ENCODE measurements around the gene POLD2.

The POLD2 gene

DNA sequence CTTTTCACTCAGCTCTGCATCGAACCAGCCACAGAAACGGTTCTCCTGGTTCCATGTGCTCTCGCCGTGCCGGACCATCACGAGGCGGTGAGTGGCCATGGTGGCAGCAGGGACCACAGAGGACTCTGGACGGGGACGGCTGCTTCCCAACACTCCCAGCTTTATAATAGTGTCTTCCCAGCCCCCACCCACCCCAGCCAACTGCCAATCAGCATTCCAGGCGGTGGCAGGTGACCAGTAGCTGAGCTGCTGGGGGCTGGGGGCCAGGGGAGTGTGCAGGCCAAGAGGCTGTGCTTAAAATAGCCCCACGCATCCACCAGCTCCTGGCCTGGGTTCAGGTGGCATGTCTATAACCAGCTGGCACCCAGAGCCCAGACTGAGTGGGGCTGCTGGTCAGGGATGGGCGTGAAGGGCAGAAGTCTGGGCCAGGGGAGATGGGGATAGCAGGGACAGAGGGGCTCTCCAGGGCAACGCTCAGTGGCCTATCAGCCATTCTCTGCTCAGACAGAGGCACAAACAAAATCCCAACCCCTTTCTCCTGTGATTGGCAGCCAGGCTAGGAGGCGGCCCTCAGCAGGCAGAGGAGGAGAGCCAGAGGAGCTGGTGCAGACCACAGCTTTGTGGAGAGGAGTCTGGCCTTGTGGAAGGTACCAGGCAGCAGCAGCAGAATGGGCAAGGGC, 57.8 kb downstream of the POLD2 start, which contains the start of gene PGAM2:
Gene PGAM2 (minus strand): TSS at position 137 of the 680 bp plus-strand sequence. CDS start 38 bp downstream, at position 99.
- no peak for DNase-seq (ENCODE audit: low spot score)

DNA sequence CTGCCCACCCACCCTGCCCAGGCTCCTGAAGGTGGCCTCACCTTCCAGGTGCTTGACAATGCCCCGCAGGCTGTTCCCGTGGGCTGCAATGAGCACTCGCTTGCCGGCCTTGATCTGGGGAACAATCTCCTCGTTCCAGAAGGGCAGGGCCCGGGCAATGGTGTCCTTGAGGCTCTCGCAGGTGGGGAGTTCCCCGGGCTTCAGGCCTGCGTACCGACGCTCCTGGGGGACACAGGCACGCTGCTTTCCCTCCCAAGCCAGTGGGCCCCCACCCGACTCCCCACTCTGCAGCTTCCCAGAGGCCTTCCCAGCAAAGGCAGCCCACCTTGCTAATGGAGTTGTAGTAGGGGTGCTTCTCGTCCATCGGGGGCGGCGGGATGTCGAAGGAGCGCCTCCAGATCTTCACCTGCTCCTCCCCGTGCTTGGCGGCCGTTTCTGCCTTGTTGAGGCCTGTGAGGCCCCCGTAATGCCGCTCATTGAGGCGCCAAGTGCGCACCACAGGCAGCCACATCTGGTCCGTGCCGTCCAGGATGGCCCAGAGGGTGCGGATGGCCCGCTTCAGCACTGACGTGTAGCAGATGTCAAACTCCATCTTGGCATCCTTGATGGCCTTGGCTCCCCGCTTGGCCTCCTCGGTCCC, 58.4 kb downstream of the POLD2 start:
- DNase-seq (ENCODE audit: low spot score) = no peak

Data from AG08396 (cell line).